Spleen (tissue), 7 donors: ENCODE results near the gene TGM1.

Experiments used
- CTCF ChIP-seq, 11 experiments: fragments of 200-600 bp in 7 of 11; fragments of 450-650 bp in 4 of 11; sonication (generic) in 4 of 11; IDR thresholded peaks in 8 of 11; conservative IDR thresholded peaks in 3 of 11; 1 replicate in 7 of 11; 2 replicates in 4 of 11; pipeline versions ENCODE4 v1.4.0 to v1.8.0; 2016 to 2021; ENCODE audit warnings: antibody characterized with exemption in 11 of 11, inconsistent platforms in 4 of 11, mild to moderate bottlenecking in 1 of 11
- POLR2A ChIP-seq, 3 donors: fragments of 450-650 bp; IDR thresholded peaks; one replicate each; pipeline ENCODE4 v1.5.1; 2017; ENCODE audit warnings: antibody characterized with exemption in 3 of 3, mild to moderate bottlenecking in 1 of 3
- donor health status: DM: no; HTN: no; CAD: no; lungs with moderate emphysema.
- donor health status: DM: no; HTN: no; CAD: no.
- donor health status: DM: no; HTN: no; CAD: no.

GRCh38 chr14:24300326-24300980, 37.5 kb upstream of the TGM1 start:
- TF ChIP-seq CTCF (IDR thresholded peaks at IDR 0.05 in 8 of 11, conservative IDR thresholded peaks at IDR 0.05 in 3 of 11) (no peak), POLR2A (IDR thresholded peaks at IDR 0.05) (no peak)
